HCT116 (cell line): ENCODE measurements around the gene CXCL11. TPM values are rescaled to one million over a fixed set of nuclear protein-coding genes. Genes with fewer than 3 reads are reported as not detected.

Experiments used
- ATAC-seq: fragments of 200-7000 bp; cut with Tn5 transposase; 2 replicates; pipeline ENCODE4 v1.9.1; 2020; ENCODE audit warnings: mild to moderate bottlenecking, moderate library complexity
- BruUV-seq: library from RNA; stranded (reverse); fragments of 400-500 nt; replicated peaks from 2 replicates; lab custom pipeline; 2021; lab: Mats Ljungman, UMichigan
- CTCF ChIA-PET: fragments of 300-600 bp; sonication (Branson Sonifier 250); formaldehyde crosslinking; loops from one replicate; lab custom pipeline; 2021; ENCODE audit warnings: antibody characterized with exemption; lab: Charles Lee
- POLR2A ChIA-PET: fragments of 300-600, 350-600 bp; sonication (Branson Sonifier 250); formaldehyde crosslinking; loops from one replicate; lab custom pipeline; 2021; ENCODE audit warnings: antibody characterized with exemption; lab: Charles Lee
- RAD21 ChIA-PET, 2 experiments: fragments of 300-600 bp; sonication (Branson Sonifier 250); formaldehyde crosslinking; loops; one replicate each; lab custom pipeline; 2023; ENCODE audit warnings: low total read pairs in 2 of 2; ENCODE audit not compliant: uncharacterized antibody in 2 of 2, unreplicated experiment in 2 of 2, low non-redundant PET in 1 of 2; lab: Charles Lee
- DNase-seq: peaks from one replicate; pipeline ENCODE4 v3.0.0-alpha.2; 2010; ENCODE audit warnings: low read depth, low spot score
- H2AFZ ChIP-seq: fragments of 200-600 bp; shearing (Covaris generic), sonication (generic); 2 replicates; pipeline ENCODE4 v1.6.1; 2017; ENCODE audit warnings: low read depth, mixed run types, mixed read lengths, antibody characterized with exemption, low read length; ENCODE audit not compliant: poor library complexity, severe bottlenecking
- H3K27ac ChIP-seq: 2 replicates; pipeline ENCODE4 v1.5.1; 2012; ENCODE audit warnings: low read depth, low read length
- H3K27me3 ChIP-seq: fragments of 200-600 bp; sonication (generic); 2 replicates; pipeline ENCODE4 v1.6.1; 2016; ENCODE audit warnings: mixed run types, low read length, mixed read lengths; ENCODE audit not compliant: insufficient read depth
- H3K36me3 ChIP-seq, 2 experiments: fragments of 200-500 bp in 1 of 2; fragments of 200-600 bp in 1 of 2; sonication (Bioruptor generic) in 1 of 2; sonication (generic) in 1 of 2; 2 replicates each; pipeline versions ENCODE4 v1.5.1 to v1.6.1; 2014 to 2016; ENCODE audit warnings: low read length in 2 of 2, inconsistent platforms in 1 of 2, mixed read lengths in 1 of 2, mixed run types in 1 of 2; ENCODE audit not compliant: insufficient read depth in 2 of 2, control insufficient read depth in 1 of 2
- H3K4me1 ChIP-seq, 2 experiments: fragments of 200-600 bp in 1 of 2; sonication (generic) in 1 of 2; 2 replicates each; pipeline versions ENCODE4 v1.5.1 to v1.6.1; 2012 to 2017; ENCODE audit warnings: low read length in 2 of 2, inconsistent platforms in 1 of 2, mild to moderate bottlenecking in 1 of 2, mixed read lengths in 1 of 2, mixed run types in 1 of 2, moderate library complexity in 1 of 2; ENCODE audit not compliant: insufficient read depth in 2 of 2, control insufficient read depth in 1 of 2
- H3K4me2 ChIP-seq: fragments of 200-600 bp; sonication (generic); 2 replicates; pipeline ENCODE4 v1.6.1; 2017; ENCODE audit warnings: mixed run types, low read length, mixed read lengths
- H3K4me3 ChIP-seq, 2 experiments: fragments of 200-600 bp in 1 of 2; sonication (generic) in 1 of 2; replicated peaks in 1 of 2; 2 replicates each; pipeline ENCODE4 v1.5.1; 2011 to 2016; ENCODE audit warnings: low read length in 2 of 2, control low read depth in 1 of 2, low read depth in 1 of 2, mild to moderate bottlenecking in 1 of 2, mixed read lengths in 1 of 2, mixed run types in 1 of 2
- H3K79me2 ChIP-seq: fragments of 200-600 bp; sonication (generic); 2 replicates; pipeline ENCODE4 v1.6.1; 2017; ENCODE audit warnings: mild to moderate bottlenecking, mixed run types, low read length, moderate library complexity, mixed read lengths; ENCODE audit not compliant: insufficient read depth
- H3K9ac ChIP-seq: fragments of 200-600 bp; sonication (generic); 2 replicates; pipeline ENCODE4 v1.6.1; 2016; ENCODE audit warnings: low read length, mixed read lengths
- H3K9me2 ChIP-seq: fragments of 200-600 bp; sonication (generic), shearing (Covaris generic); 2 replicates; pipeline ENCODE4 v1.6.1; 2017; ENCODE audit warnings: mixed run types, mild to moderate bottlenecking, moderate library complexity; ENCODE audit not compliant: insufficient read depth
- H3K9me3 ChIP-seq, 2 experiments: fragments of 200-500 bp in 1 of 2; fragments of 200-600 bp in 1 of 2; sonication (Bioruptor generic) in 1 of 2; sonication (generic) in 1 of 2; 2 replicates each; pipeline ENCODE4 v1.6.1; 2014 to 2017; ENCODE audit warnings: low read length in 2 of 2, mixed read lengths in 2 of 2, inconsistent platforms in 1 of 2, low read depth in 1 of 2, mild to moderate bottlenecking in 1 of 2, mixed run types in 1 of 2, moderate library complexity in 1 of 2; ENCODE audit not compliant: control insufficient read depth in 1 of 2, insufficient read depth in 1 of 2
- H4K20me1 ChIP-seq: fragments of 200-600 bp; sonication (generic), shearing (Covaris generic); 2 replicates; pipeline ENCODE4 v1.6.1; 2017; ENCODE audit warnings: mixed run types, mild to moderate bottlenecking, moderate library complexity; ENCODE audit not compliant: insufficient read depth
- CBX3 ChIP-seq: IDR thresholded peaks from 2 replicates; pipeline ENCODE4 v1.6.1; 2012; ENCODE audit warnings: low read depth
- CTCF ChIP-seq, 3 experiments: fragments of 200-600 bp in 1 of 3; sonication (generic) in 1 of 3; IDR thresholded peaks in 2 of 3; conservative IDR thresholded peaks in 1 of 3; 2 replicates each; pipeline ENCODE4 v1.5.1; 2012 to 2017; ENCODE audit warnings: low read depth in 2 of 3, low read length in 2 of 3, antibody characterized with exemption in 1 of 3, borderline replicate concordance in 1 of 3, control low read depth in 1 of 3, mild to moderate bottlenecking in 1 of 3, mixed read lengths in 1 of 3, mixed run types in 1 of 3, moderate library complexity in 1 of 3; ENCODE audit not compliant: insufficient read depth in 1 of 3
- EZH2 ChIP-seq: fragments of 200-600 bp; sonication (generic); IDR thresholded peaks from 2 replicates; pipeline ENCODE4 v1.6.1; 2017; ENCODE audit warnings: antibody characterized with exemption, mixed run types
- EZH2phosphoT487 ChIP-seq: fragments of 200-600 bp; IDR thresholded peaks from 2 replicates; pipeline ENCODE4 v1.6.1; 2018; ENCODE audit warnings: antibody characterized with exemption, borderline replicate concordance
- FOSL1 ChIP-seq: IDR thresholded peaks from 2 replicates; pipeline ENCODE4 v1.6.1; 2012; ENCODE audit warnings: low read depth
- JUND ChIP-seq: IDR thresholded peaks from 2 replicates; pipeline ENCODE4 v1.6.1; 2012
- POLR2A ChIP-seq: IDR thresholded peaks from 2 replicates; pipeline ENCODE4 v1.7.0; 2011; ENCODE audit warnings: borderline replicate concordance; ENCODE audit not compliant: insufficient read depth, insufficient read length; ENCODE audit errors: extremely low read depth
- POLR2AphosphoS5 ChIP-seq: IDR thresholded peaks from 2 replicates; pipeline ENCODE4 v1.6.1; 2011; ENCODE audit warnings: mild to moderate bottlenecking, low read depth, low read length, moderate library complexity
- REST ChIP-seq: IDR thresholded peaks from 2 replicates; pipeline ENCODE4 v1.6.1; 2012; ENCODE audit warnings: low read depth
- SIN3A ChIP-seq: IDR thresholded peaks from 2 replicates; pipeline ENCODE4 v1.6.1; 2012; ENCODE audit warnings: low read depth
- SP1 ChIP-seq: IDR thresholded peaks from 2 replicates; pipeline ENCODE4 v1.6.1; 2012; ENCODE audit warnings: low read depth
- SRF ChIP-seq: IDR thresholded peaks from 2 replicates; pipeline ENCODE4 v1.6.1; 2012; ENCODE audit warnings: low read depth
- TCF7L2 ChIP-seq: IDR thresholded peaks from 2 replicates; pipeline ENCODE4 v1.7.0; 2011; ENCODE audit warnings: borderline replicate concordance, inconsistent platforms; ENCODE audit not compliant: insufficient read depth, insufficient read length; ENCODE audit errors: extremely low read depth
- YY1 ChIP-seq: IDR thresholded peaks from 2 replicates; pipeline ENCODE4 v1.6.1; 2011; ENCODE audit warnings: low read length, low read depth, moderate library complexity, mild to moderate bottlenecking; ENCODE audit not compliant: insufficient replicate concordance; ENCODE audit errors: extremely low read depth
- ZFX ChIP-seq: fragments of 450-650 bp; IDR thresholded peaks from 2 replicates; pipeline ENCODE4 v1.6.1; 2017
- ZNF274 ChIP-seq: fragments of 200-500 bp; sonication (Bioruptor generic); IDR thresholded peaks from 2 replicates; pipeline ENCODE4 v1.6.1; 2014; ENCODE audit warnings: mild to moderate bottlenecking, low read depth, low read length, inconsistent platforms
- intact Hi-C: fragments of 100-400 bp; cut with micrococcal nuclease; formaldehyde crosslinking; loops from 2 replicates; pipeline ENCODE4 v1.10.0; 2022
- total RNA-seq: library from RNA; stranded (reverse); gene quantifications from one replicate; pipeline ENCODE4 v1.2.1, GENCODE V29; 2021; ENCODE audit not compliant: unreplicated experiment
- TF ChIP-seq, protein P1 (sequence below): IDR thresholded peaks from 2 replicates; pipeline ENCODE4 v1.6.1; 2012

Gene CXCL11
- total RNA-seq, 1 experiment from 2014 or later: not detected

GRCh38 chr4:76010576-76010975, 25.3 kb downstream of the CXCL11 start:
- no peak for ATAC-seq
- no peaks in the 10 kb centered on the region for H3K36me3 ChIP-seq
- no peak overlapping the region for H2AFZ ChIP-seq
- POLR2A ChIA-PET: no interaction called here
- no peak overlapping the region for H3K4me3 ChIP-seq
- H3K27ac ChIP-seq: no peak overlapping the region
- intact Hi-C loops: no loop called here
- no peak for DNase-seq
- H3K79me2 ChIP-seq: no peaks in the 10 kb centered on the region
- H3K9me2 ChIP-seq: no peaks in the 10 kb centered on the region
- peaks cover 0 to 8% of the 10 kb centered on the region in 2 experiments; a peak in 1 of 4 replicates for H3K4me1 ChIP-seq
- H3K9ac ChIP-seq: no peak overlapping the region
- BruUV-seq: no TSS peak
- H4K20me1 ChIP-seq: no peaks in the 10 kb centered on the region
- no peak overlapping the region for H3K4me2 ChIP-seq
- no peak for TF ChIP-seq POLR2A
- TF ChIP-seq SIN3A: no peak
- TF ChIP-seq SRF: no peak
- H3K9me3 ChIP-seq: no peaks in the 10 kb centered on the region
- RAD21 ChIA-PET: no interaction called here
- CTCF ChIA-PET: no interaction called here
- no peaks in the 10 kb centered on the region for H3K27me3 ChIP-seq

DNA sequence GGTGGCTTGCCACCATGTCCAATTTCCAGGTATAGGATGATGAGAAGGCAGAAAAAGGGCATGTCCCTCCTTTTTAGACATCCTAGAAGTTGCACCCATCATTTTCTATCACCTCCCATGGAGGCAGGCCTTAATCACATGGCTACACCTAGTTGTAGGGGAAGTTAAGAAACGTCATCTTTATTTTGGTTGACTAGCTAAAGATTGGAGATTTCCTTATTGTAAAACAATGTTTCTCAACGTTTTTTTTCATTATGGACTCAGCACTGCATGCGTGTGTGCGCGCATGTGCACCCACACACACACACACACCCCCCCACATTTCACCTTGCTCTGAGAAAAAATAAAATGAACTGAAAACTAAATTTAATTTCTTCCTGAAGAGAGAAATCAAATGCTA, 26.6 kb downstream of the CXCL11 start:
- BruUV-seq: no TSS peak
- CTCF ChIA-PET: no interaction called here
- POLR2A ChIA-PET: no interaction called here
- TF ChIP-seq YY1: no peak
- TF ChIP-seq EZH2phosphoT487: no peak
- TF ChIP-seq POLR2AphosphoS5: no peak
- TF ChIP-seq ZNF274: no peak
- TF ChIP-seq FOSL1: no peak
- no peak for TF ChIP-seq CBX3
- TF ChIP-seq TCF7L2: no peak
- no peak for TF ChIP-seq SIN3A
- no peak for TF ChIP-seq SRF
- TF ChIP-seq, protein P1, sequence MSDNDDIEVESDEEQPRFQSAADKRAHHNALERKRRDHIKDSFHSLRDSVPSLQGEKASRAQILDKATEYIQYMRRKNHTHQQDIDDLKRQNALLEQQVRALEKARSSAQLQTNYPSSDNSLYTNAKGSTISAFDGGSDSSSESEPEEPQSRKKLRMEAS: no peak
- TF ChIP-seq CTCF (IDR thresholded peaks at IDR 0.05 in 2 of 3, conservative IDR thresholded peaks at IDR 0.05 in 1 of 3; ENCODE audit: borderline replicate concordance in 1 of 3, insufficient read depth in 1 of 3, low read depth in 2 of 3, low read length in 2 of 3): no peak
- no peak for TF ChIP-seq SP1
- no peak for TF ChIP-seq ZFX
- TF ChIP-seq POLR2A: no peak
- TF ChIP-seq JUND: no peak
- TF ChIP-seq REST: no peak
- no peak for TF ChIP-seq EZH2

More for the DNA sequence above, 26.6 kb downstream of the CXCL11 start:
- Histone ChIP-seq H4K20me1 (no peaks in the 10 kb centered on the region), H3K4me2 (no peak overlapping the region), H3K27me3 (no peaks in the 10 kb centered on the region), H3K4me1 (peaks cover 0 to 8% of the 10 kb centered on the region in 2 experiments; a peak in 1 of 4 replicates), H3K79me2 (no peaks in the 10 kb centered on the region), H3K9me2 (no peaks in the 10 kb centered on the region), H3K4me3 (no peak overlapping the region), H3K27ac (no peak overlapping the region), H3K9ac (no peak overlapping the region), H2AFZ (no peak overlapping the region), H3K9me3 (no peaks in the 10 kb centered on the region), H3K36me3 (no peaks in the 10 kb centered on the region)
- intact Hi-C loops: no loop called here
- ATAC-seq (no peak), DNase-seq (no peak)
- RAD21 ChIA-PET: no interaction called here
